B cell (primary cell): ENCODE measurements around the gene MOB2. TPM values are rescaled to one million over a fixed set of nuclear protein-coding genes. Genes with fewer than 3 reads are reported as not detected.

ENCODE experiments used
- ATAC-seq: fragments of 200-7000 bp; cut with Tn5 transposase; one replicate; pipeline ENCODE4 v1.10.0; 2021; ENCODE audit warnings: low read depth, mild to moderate bottlenecking, moderate number of reproducible peaks, moderate library complexity
- CTCF ChIA-PET: fragments of 350-600 bp; sonication (Branson Sonifier 250); formaldehyde crosslinking; loops from one replicate; lab custom pipeline; 2021; ENCODE audit warnings: antibody characterized with exemption, inconsistent platforms; lab: Charles Lee
- POLR2A ChIA-PET: fragments of 350-600 bp; sonication (Branson Sonifier 250); formaldehyde crosslinking; loops from one replicate; lab custom pipeline; 2021; ENCODE audit warnings: antibody characterized with exemption; lab: Charles Lee
- DNase-seq: peaks from one replicate; pipeline ENCODE4 v3.0.0; 2013
- H2AFZ ChIP-seq: 2 replicates; pipeline ENCODE4 v1.6.1; 2012; ENCODE audit warnings: mild to moderate bottlenecking, low read depth, low read length; ENCODE audit not compliant: insufficient read depth, poor library complexity, severe bottlenecking
- H3K27ac ChIP-seq, 2 donors: 1 replicate in 1 of 2; 2 replicates in 1 of 2; pipeline ENCODE4 v1.5.1; 2012 to 2013; ENCODE audit warnings: low read length in 2 of 2, mild to moderate bottlenecking in 2 of 2, moderate library complexity in 1 of 2
- H3K27me3 ChIP-seq, 4 experiments: fragments of 200-600 bp in 1 of 4; sonication (generic) in 1 of 4; replicated peaks in 1 of 4; 1 replicate in 2 of 4; 2 replicates in 2 of 4; pipeline versions ENCODE4 v1.6.1 to v1.7.0; 2013 to 2016; ENCODE audit warnings: low read length in 3 of 4, mild to moderate bottlenecking in 2 of 4, mixed read lengths in 1 of 4, moderate library complexity in 1 of 4; ENCODE audit not compliant: insufficient read depth in 4 of 4, control insufficient read depth in 3 of 4; ENCODE audit errors: control extremely low read depth in 1 of 4
- H3K36me3 ChIP-seq, 2 experiments: replicated peaks in 1 of 2; 1 replicate in 1 of 2; 2 replicates in 1 of 2; pipeline versions ENCODE4 v1.6.1 to v1.7.1; 2013; ENCODE audit warnings: low read length in 1 of 2; ENCODE audit not compliant: insufficient read depth in 2 of 2, control insufficient read depth in 1 of 2; ENCODE audit errors: control extremely low read depth in 1 of 2, extremely low read depth in 1 of 2
- H3K4me1 ChIP-seq, 2 donors: fragments of 200-600 bp in 1 of 2; sonication (generic) in 1 of 2; 1 replicate in 1 of 2; 2 replicates in 1 of 2; pipeline versions ENCODE4 v1.5.1 to v1.6.1; 2013 to 2017; ENCODE audit warnings: low read length in 2 of 2; ENCODE audit not compliant: control insufficient read depth in 2 of 2, insufficient read depth in 2 of 2
- H3K4me2 ChIP-seq: replicated peaks from 2 replicates; pipeline ENCODE3; 2012; ENCODE audit warnings: mild to moderate bottlenecking, low read depth, low read length; ENCODE audit not compliant: poor library complexity, severe bottlenecking
- H3K4me3 ChIP-seq, 5 experiments: fragments of 200-600 bp in 1 of 5; sonication (generic) in 1 of 5; 1 replicate in 3 of 5; 2 replicates in 2 of 5; pipeline versions ENCODE4 v1.5.1 to v1.7.0; 2011 to 2016; ENCODE audit warnings: low read length in 4 of 5, mild to moderate bottlenecking in 4 of 5, low read depth in 2 of 5, control low read depth in 1 of 5, moderate library complexity in 1 of 5; ENCODE audit not compliant: insufficient read depth in 1 of 5; ENCODE audit errors: control extremely low read depth in 1 of 5, extremely low read depth in 1 of 5
- H3K79me2 ChIP-seq: fragments of 200-600 bp; sonication (generic); one replicate; pipeline ENCODE4 v1.6.0; 2016; ENCODE audit warnings: low read length; ENCODE audit not compliant: control insufficient read depth, insufficient read depth
- H3K9ac ChIP-seq: fragments of 200-600 bp; sonication (generic); 2 replicates; pipeline ENCODE4 v1.6.1; 2017; ENCODE audit warnings: mild to moderate bottlenecking, low read length, moderate library complexity
- H3K9me3 ChIP-seq, 3 donors: one replicate each; pipeline versions ENCODE4 v1.6.1 to v1.7.1; 2013; ENCODE audit warnings: low read length in 2 of 3; ENCODE audit not compliant: control insufficient read depth in 2 of 3, insufficient read depth in 1 of 3; ENCODE audit errors: control extremely low read depth in 1 of 3
- H4K20me1 ChIP-seq: 2 replicates; pipeline ENCODE4 v1.6.0; 2012; ENCODE audit warnings: mild to moderate bottlenecking, low read length; ENCODE audit not compliant: insufficient read depth, control insufficient read depth, poor library complexity, severe bottlenecking
- H3K27ac Mint-ChIP-seq: one replicate; pipeline ENCODE4 v1.8.0; 2021; ENCODE audit warnings: mixed read lengths
- H3K27me3 Mint-ChIP-seq: one replicate; pipeline ENCODE4 v1.8.0; 2021; ENCODE audit warnings: mixed read lengths
- H3K4me1 Mint-ChIP-seq: one replicate; pipeline ENCODE4 v1.8.0; 2021; ENCODE audit warnings: mixed read lengths
- H3K4me3 Mint-ChIP-seq: one replicate; pipeline ENCODE4 v1.8.0; 2021; ENCODE audit warnings: mixed read lengths
- H3K9me3 Mint-ChIP-seq: one replicate; pipeline ENCODE4 v1.8.0; 2022; ENCODE audit warnings: mixed read lengths; ENCODE audit not compliant: insufficient read depth
- CTCF ChIP-seq: fragments of 200-600 bp; IDR thresholded peaks from one replicate; pipeline ENCODE4 v1.8.0; 2022; ENCODE audit warnings: antibody characterized with exemption, mild to moderate bottlenecking
- EZH2 ChIP-seq: IDR thresholded peaks from 2 replicates; pipeline ENCODE4 v1.6.1; 2012; ENCODE audit warnings: borderline replicate concordance, low read depth, mild to moderate bottlenecking, moderate library complexity, low read length; ENCODE audit not compliant: insufficient read depth, poor library complexity, severe bottlenecking
- WGBS: methylation state at CpG from one replicate; pipeline ENCODE4 v1.1.5; 2013; ENCODE audit warnings: missing lambda C conversion rate; ENCODE audit not compliant: insufficient coverage; 5-methylcytosine and 5-hydroxymethylcytosine counted together
- intact Hi-C: fragments of 100-400 bp; cut with micrococcal nuclease; formaldehyde crosslinking; loops from one replicate; pipeline ENCODE4 v1.10.0; 2022
- polyA plus RNA-seq: library from polyadenylated mRNA; depleted of rRNA; stranded (reverse); fragments of >200 nt; gene quantifications from 2 replicates; pipeline ENCODE4 v1.2.3, GENCODE V29; 2012
- total RNA-seq, 2 donors: library from RNA; stranded (reverse); fragments of 120-200 nt in 1 of 2; gene quantifications; 1 replicate in 1 of 2; 2 replicates in 1 of 2; pipeline versions ENCODE4 v1.2.3 to v1.2.4, GENCODE V29; 2013 to 2022

The MOB2 gene
- total and polyA plus RNA-seq, 2 donors (not counting 1 experiment from before 2014, with no cell fraction given) = 55.7 to 57.6 TPM

DNA sequence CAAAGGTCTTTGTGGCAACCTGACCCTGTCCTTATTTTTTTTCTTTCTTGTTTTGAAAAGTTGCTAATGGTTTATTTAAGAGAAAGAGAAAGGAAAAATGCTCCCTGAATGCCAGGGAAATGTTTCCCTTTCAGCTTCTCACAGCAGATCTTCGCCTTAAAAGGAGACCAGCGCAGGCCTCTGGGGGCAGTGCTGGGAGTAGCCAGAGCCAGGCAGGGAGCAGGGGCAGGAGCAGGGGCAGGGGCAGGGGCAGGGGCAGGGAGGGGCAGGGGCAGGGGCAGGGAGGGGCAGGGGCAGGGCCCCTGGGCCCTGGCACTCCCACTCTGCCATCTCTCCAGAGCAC is 5.1 kb downstream of the MOB2 start:
- no peak overlapping the region for H3K27ac Mint-ChIP-seq
- H3K9me3 ChIP-seq = peaks cover 0 to 8% (median 0%) of the 10 kb centered on the region in 3 donors
- no peaks in the 10 kb centered on the region for H3K9me3 Mint-ChIP-seq
- no peaks in the 10 kb centered on the region for H3K27me3 ChIP-seq
- DNase-seq (no peak), ATAC-seq (no peak)
- H3K9ac ChIP-seq = no peak overlapping the region
- H3K27me3 Mint-ChIP-seq = no peaks in the 10 kb centered on the region
- no peak overlapping the region for H3K4me3 ChIP-seq
- H3K27ac ChIP-seq = no peak overlapping the region
- peaks cover 75% of the 10 kb centered on the region for H4K20me1 ChIP-seq
- no peak overlapping the region for H2AFZ ChIP-seq
- intact Hi-C loops = no loop called here
- H3K79me2 ChIP-seq = peaks cover 31% of the 10 kb centered on the region
- H3K4me2 ChIP-seq = no peak overlapping the region
- CTCF ChIA-PET = no interaction called here
- peaks cover 10 to 11% of the 10 kb centered on the region in 2 donors for H3K4me1 ChIP-seq
- peaks cover 16% of the 10 kb centered on the region for H3K4me1 Mint-ChIP-seq
- TF ChIP-seq EZH2 (no peak), CTCF (no peak)
- H3K36me3 ChIP-seq = peaks cover 0 to 41% of the 10 kb centered on the region in 2 experiments
- POLR2A ChIA-PET = no interaction called here
- 100% methylated on average over 1 of the region's 2 CpGs for WGBS
- H3K4me3 Mint-ChIP-seq = no peak overlapping the region

DNA sequence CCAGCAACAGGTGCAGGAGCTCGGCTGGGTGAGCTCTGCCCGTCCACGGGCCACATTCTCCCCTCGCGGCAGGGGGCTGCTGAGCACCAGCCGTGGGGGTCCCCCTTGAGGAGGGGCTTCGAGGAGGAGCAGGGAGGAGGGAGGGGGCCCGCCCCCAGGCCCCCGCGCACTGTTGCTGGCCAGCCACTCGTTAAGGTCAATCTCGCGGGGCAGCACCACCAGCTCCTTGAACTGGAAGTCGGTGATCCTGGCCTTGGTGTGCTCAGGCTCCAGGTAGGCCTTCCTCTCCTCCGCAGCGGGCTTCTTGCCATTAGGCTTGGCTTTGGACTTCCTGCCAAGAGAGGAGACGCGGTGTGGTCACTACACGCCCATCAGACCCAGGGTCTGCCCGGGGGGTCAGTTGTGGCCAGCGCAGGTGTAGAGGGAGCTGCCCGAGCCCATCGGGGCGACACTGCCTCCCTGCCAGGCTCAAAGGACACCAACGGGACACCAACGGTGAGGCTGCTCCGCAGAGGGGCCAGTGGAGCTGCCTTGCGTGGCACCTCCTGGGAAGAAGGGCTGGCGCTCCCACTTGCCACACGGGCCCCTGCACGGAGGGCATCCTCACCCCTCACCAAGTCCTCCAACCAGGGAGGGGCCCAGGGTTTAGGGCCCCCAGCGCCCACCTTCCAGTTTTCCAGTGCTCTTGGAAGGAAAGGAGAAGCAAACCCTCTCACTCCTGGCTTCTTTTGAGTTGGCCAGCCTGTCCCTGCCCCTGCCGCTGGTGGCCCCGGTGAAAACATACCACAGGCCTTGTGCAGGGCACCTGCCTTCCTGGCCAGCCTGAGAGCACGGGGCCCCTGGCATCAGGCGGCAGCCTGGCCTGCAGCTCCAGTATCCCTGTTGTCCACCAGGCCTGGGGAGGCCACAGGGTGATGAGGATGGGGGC is 5.8 kb downstream of the MOB2 start:
- CTCF ChIA-PET = no interaction called here
- no peak for DNase-seq

More for the DNA sequence above, 5.8 kb downstream of the MOB2 start:
- Histone ChIP-seq H3K4me1 (peaks cover 4 to 5% of the 10 kb centered on the region in 2 donors), H3K79me2 (peaks cover 25% of the 10 kb centered on the region), H3K4me3 (no peak overlapping the region), H3K9ac (no peak overlapping the region), H3K36me3 (peaks cover 0 to 47% of the 10 kb centered on the region in 2 experiments), H3K27ac (no peak overlapping the region), H2AFZ (no peak overlapping the region), H3K4me2 (no peak overlapping the region), H4K20me1 (peaks cover 69% of the 10 kb centered on the region), H3K27me3 (no peaks in the 10 kb centered on the region), H3K9me3 (peaks cover 0 to 1% (median 0%) of the 10 kb centered on the region in 3 donors)
- TF ChIP-seq EZH2 (no peak), CTCF (no peak)
- Mint-ChIP-seq H3K4me3 (no peak overlapping the region), H3K4me1 (peaks cover 9% of the 10 kb centered on the region), H3K9me3 (no peaks in the 10 kb centered on the region), H3K27ac (no peak overlapping the region), H3K27me3 (no peaks in the 10 kb centered on the region)
- intact Hi-C loops = no loop called here
- POLR2A ChIA-PET = no interaction called here
- WGBS = 95% methylated on average over 34 of the region's 36 CpGs
- ATAC-seq = no peak
